Measurements from ENCODE around the gene ATG5.

DNA sequence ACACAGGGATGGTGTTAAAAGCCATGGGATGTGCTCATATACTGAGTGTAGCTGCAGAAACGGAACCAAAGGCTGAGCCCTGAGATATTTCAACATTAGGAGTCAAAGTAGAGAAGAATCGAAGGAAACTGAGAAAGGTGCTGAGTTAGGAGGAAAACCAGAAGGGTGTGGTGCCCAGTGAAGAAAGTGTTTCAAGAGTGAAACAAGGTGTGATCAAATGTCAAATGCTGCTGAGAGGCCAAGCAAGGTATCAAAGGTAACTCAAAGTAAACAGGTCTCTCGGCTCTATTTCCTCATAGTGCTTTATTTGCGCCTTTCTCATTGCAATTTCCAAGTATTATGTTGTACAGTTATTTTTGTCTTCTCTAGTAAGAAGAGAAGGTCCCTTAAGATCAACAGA, 145.4 kb downstream of the ATG5 start:
- TF ChIP-seq, protein P1, sequence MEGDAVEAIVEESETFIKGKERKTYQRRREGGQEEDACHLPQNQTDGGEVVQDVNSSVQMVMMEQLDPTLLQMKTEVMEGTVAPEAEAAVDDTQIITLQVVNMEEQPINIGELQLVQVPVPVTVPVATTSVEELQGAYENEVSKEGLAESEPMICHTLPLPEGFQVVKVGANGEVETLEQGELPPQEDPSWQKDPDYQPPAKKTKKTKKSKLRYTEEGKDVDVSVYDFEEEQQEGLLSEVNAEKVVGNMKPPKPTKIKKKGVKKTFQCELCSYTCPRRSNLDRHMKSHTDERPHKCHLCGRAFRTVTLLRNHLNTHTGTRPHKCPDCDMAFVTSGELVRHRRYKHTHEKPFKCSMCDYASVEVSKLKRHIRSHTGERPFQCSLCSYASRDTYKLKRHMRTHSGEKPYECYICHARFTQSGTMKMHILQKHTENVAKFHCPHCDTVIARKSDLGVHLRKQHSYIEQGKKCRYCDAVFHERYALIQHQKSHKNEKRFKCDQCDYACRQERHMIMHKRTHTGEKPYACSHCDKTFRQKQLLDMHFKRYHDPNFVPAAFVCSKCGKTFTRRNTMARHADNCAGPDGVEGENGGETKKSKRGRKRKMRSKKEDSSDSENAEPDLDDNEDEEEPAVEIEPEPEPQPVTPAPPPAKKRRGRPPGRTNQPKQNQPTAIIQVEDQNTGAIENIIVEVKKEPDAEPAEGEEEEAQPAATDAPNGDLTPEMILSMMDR (optimal IDR thresholded peaks at IDR 0.05 in 1 of 3, IDR thresholded peaks at IDR 0.05 in 1 of 3, conservative IDR thresholded peaks at IDR 0.05 in 1 of 3; ENCODE audit: extremely low read depth in 1 of 3, insufficient read depth in 2 of 3, low read length in 3 of 3): no peak
- TF ChIP-seq EZH2 (IDR thresholded peaks at IDR 0.05; ENCODE audit: low read length): no peak

Data from keratinocyte (primary cell).